CD4-positive, alpha-beta T cell (primary cell): Measurements from ENCODE around the gene SLC22A13. TPM values are rescaled to one million over a fixed set of nuclear protein-coding genes. Genes with fewer than 3 reads are reported as not detected.

Experiments used
- ATAC-seq: fragments of 200-7000 bp; cut with Tn5 transposase; one replicate; pipeline ENCODE4 v1.10.0; 2022; ENCODE audit warnings: mild to moderate bottlenecking; ENCODE audit not compliant: poor library complexity
- CTCF ChIA-PET: fragments of 350-600 bp; sonication (Branson Sonifier 250); formaldehyde crosslinking; loops from one replicate; lab custom pipeline; 2021; ENCODE audit warnings: antibody characterized with exemption, inconsistent platforms; lab: Charles Lee
- POLR2A ChIA-PET: fragments of 350-600 bp; sonication (Branson Sonifier 250); formaldehyde crosslinking; loops from one replicate; lab custom pipeline; 2021; ENCODE audit warnings: antibody characterized with exemption, inconsistent platforms; lab: Charles Lee
- DNase-seq, 14 experiments: peaks; one replicate each; pipeline ENCODE4 v3.0.0-alpha.2; 2013 to 2020; ENCODE audit warnings: mixed read lengths in 2 of 14
- H3K27ac ChIP-seq, 2 donors: one replicate each; pipeline versions ENCODE4 v1.5.1 to v1.7.0; 2013; ENCODE audit warnings: low read length in 2 of 2, low read depth in 1 of 2, mild to moderate bottlenecking in 1 of 2
- H3K27me3 ChIP-seq, 2 experiments: 1 replicate in 1 of 2; 2 replicates in 1 of 2; pipeline versions ENCODE4 v1.6.1 to v1.7.0; 2013; ENCODE audit warnings: low read length in 2 of 2, control low read depth in 1 of 2, mild to moderate bottlenecking in 1 of 2, moderate library complexity in 1 of 2; ENCODE audit not compliant: insufficient read depth in 2 of 2, control insufficient read depth in 1 of 2
- H3K36me3 ChIP-seq: one replicate; pipeline ENCODE4 v1.6.1; 2013; ENCODE audit warnings: low read length, control low read depth; ENCODE audit not compliant: insufficient read depth
- H3K4me1 ChIP-seq: one replicate; pipeline ENCODE4 v1.6.1; 2013; ENCODE audit warnings: low read length, control low read depth; ENCODE audit not compliant: insufficient read depth
- H3K4me3 ChIP-seq: one replicate; pipeline ENCODE4 v1.5.1; 2013; ENCODE audit warnings: mild to moderate bottlenecking, low read length, moderate library complexity
- H3K9me3 ChIP-seq, 2 experiments: 1 replicate in 1 of 2; 2 replicates in 1 of 2; pipeline versions ENCODE4 v1.6.1 to v1.7.0; 2013; ENCODE audit warnings: low read length in 2 of 2, mild to moderate bottlenecking in 2 of 2, control low read depth in 1 of 2, moderate library complexity in 1 of 2; ENCODE audit not compliant: control insufficient read depth in 1 of 2, insufficient read depth in 1 of 2
- H3K27ac Mint-ChIP-seq: one replicate; pipeline ENCODE4 v1.8.0; 2020; ENCODE audit warnings: mixed read lengths
- H3K27me3 Mint-ChIP-seq: one replicate; pipeline ENCODE4 v1.8.0; 2021; ENCODE audit warnings: mixed read lengths
- H3K36me3 Mint-ChIP-seq: one replicate; pipeline ENCODE4 v1.8.0; 2021; ENCODE audit warnings: low read depth, mixed read lengths
- H3K4me1 Mint-ChIP-seq: one replicate; pipeline ENCODE4 v1.8.0; 2021; ENCODE audit warnings: low read depth, mixed read lengths
- H3K4me3 Mint-ChIP-seq: one replicate; pipeline ENCODE4 v1.8.0; 2020; ENCODE audit warnings: mild to moderate bottlenecking, mixed read lengths
- H3K9me3 Mint-ChIP-seq: one replicate; pipeline ENCODE4 v1.8.0; 2020; ENCODE audit warnings: mixed read lengths
- intact Hi-C, 2 experiments: fragments of 100-400 bp; cut with DNase I in 1 of 2; cut with micrococcal nuclease in 1 of 2; formaldehyde crosslinking; loops; one replicate each; pipeline versions ENCODE4 v1.15.1 to v1.9.0; 2023 to 2025; cut with DNase I, micrococcal nuclease
- total RNA-seq, 174 experiments: library from RNA in 2 of 174; stranded (reverse) in 2 of 174; gene quantifications; one replicate each; pipeline ENCODE4 v1.2.3 and lab custom pipeline; 2021 to 2026
- TF ChIP-seq, protein P1 (sequence below): fragments of 200-600 bp; IDR thresholded peaks from one replicate; pipeline ENCODE4 v1.8.0; 2022; ENCODE audit warnings: antibody characterized with exemption, mild to moderate bottlenecking

SLC22A13 gene
- total RNA-seq, 2 experiments from 2014 or later = 0.19 to 0.22 TPM

- Mint-ChIP-seq H3K27ac (no peak overlapping the region), H3K4me3 (no peak overlapping the region), H3K27me3 (no peaks in the 10 kb centered on the region), H3K4me1 (no peaks in the 10 kb centered on the region), H3K36me3 (no peaks in the 10 kb centered on the region), H3K9me3 (no peaks in the 10 kb centered on the region)
- TF ChIP-seq, protein P1, sequence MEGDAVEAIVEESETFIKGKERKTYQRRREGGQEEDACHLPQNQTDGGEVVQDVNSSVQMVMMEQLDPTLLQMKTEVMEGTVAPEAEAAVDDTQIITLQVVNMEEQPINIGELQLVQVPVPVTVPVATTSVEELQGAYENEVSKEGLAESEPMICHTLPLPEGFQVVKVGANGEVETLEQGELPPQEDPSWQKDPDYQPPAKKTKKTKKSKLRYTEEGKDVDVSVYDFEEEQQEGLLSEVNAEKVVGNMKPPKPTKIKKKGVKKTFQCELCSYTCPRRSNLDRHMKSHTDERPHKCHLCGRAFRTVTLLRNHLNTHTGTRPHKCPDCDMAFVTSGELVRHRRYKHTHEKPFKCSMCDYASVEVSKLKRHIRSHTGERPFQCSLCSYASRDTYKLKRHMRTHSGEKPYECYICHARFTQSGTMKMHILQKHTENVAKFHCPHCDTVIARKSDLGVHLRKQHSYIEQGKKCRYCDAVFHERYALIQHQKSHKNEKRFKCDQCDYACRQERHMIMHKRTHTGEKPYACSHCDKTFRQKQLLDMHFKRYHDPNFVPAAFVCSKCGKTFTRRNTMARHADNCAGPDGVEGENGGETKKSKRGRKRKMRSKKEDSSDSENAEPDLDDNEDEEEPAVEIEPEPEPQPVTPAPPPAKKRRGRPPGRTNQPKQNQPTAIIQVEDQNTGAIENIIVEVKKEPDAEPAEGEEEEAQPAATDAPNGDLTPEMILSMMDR = no peak
- ATAC-seq (no peak), DNase-seq (no peak)
- Histone ChIP-seq H3K27me3 (no peaks in the 10 kb centered on the region), H3K4me1 (no peaks in the 10 kb centered on the region), H3K4me3 (no peak overlapping the region), H3K9me3 (no peaks in the 10 kb centered on the region), H3K27ac (no peak overlapping the region), H3K36me3 (no peaks in the 10 kb centered on the region)
- CTCF ChIA-PET = no interaction called here
- intact Hi-C loops = no loop called here
- POLR2A ChIA-PET = no interaction called here
These were observed 10.0 kb downstream of the SLC22A13 start for GRCh38 chr3:38275658-38276057.

GRCh38 chr3:38276081-38276916 is 10.7 kb downstream of the SLC22A13 start:
- H3K36me3 ChIP-seq = no peaks in the 10 kb centered on the region
- H3K27me3 ChIP-seq = no peaks in the 10 kb centered on the region
- no peak overlapping the region for H3K4me3 ChIP-seq
- no peaks in the 10 kb centered on the region for H3K27me3 Mint-ChIP-seq
- ChIA-PET POLR2A (no interaction called here), CTCF (no interaction called here)
- intact Hi-C loops = no loop called here
- no peaks in the 10 kb centered on the region for H3K4me1 Mint-ChIP-seq
- TF ChIP-seq, protein P1 = no peak
- DNase-seq = no peak
- no peak overlapping the region for H3K27ac Mint-ChIP-seq
- H3K9me3 Mint-ChIP-seq = no peaks in the 10 kb centered on the region
- no peak overlapping the region for H3K4me3 Mint-ChIP-seq
- no peaks in the 10 kb centered on the region for H3K36me3 Mint-ChIP-seq
- no peak overlapping the region for H3K27ac ChIP-seq
- no peak for ATAC-seq
- no peaks in the 10 kb centered on the region for H3K4me1 ChIP-seq
- H3K9me3 ChIP-seq = no peaks in the 10 kb centered on the region

DNA sequence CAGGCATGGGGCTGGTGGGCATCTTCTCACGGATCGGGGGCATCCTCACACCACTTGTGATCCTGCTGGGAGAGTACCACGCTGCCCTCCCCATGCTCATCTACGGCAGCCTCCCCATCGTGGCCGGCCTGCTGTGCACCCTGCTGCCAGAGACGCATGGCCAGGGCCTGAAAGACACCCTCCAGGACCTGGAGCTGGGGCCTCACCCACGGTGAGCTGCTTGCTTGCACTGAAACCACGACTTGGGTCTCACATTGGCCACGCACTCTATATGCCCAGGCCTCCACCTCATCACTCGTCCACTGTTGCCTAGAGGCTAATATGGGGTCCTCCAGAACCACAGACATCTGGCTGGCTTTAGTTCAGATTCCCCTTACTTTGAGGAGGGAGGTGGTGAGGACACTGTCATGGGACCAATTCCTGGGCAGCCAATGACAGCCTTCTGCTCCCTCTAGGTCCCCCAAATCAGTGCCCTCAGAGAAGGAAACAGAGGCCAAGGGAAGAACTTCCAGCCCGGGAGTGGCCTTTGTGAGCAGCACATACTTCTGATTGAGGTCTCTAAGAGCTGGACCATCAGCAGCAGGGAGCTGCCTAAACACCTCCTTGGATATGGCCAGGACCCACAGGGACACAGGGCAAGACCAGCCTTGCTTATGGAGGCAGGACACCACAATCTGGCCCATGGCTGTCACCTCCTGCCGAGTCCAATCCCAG is 11.5 kb downstream of the SLC22A13 start:
- Mint-ChIP-seq H3K36me3 (no peaks in the 10 kb centered on the region), H3K4me3 (no peak overlapping the region), H3K9me3 (no peaks in the 10 kb centered on the region), H3K27me3 (no peaks in the 10 kb centered on the region), H3K27ac (no peak overlapping the region), H3K4me1 (no peaks in the 10 kb centered on the region)
- ATAC-seq (no peak), DNase-seq (no peak)
- Histone ChIP-seq H3K27ac (no peak overlapping the region), H3K36me3 (no peaks in the 10 kb centered on the region), H3K4me1 (no peaks in the 10 kb centered on the region), H3K9me3 (no peaks in the 10 kb centered on the region), H3K27me3 (no peaks in the 10 kb centered on the region), H3K4me3 (no peak overlapping the region)
- ChIA-PET CTCF (no interaction called here), POLR2A (no interaction called here)
- intact Hi-C loops = no loop called here
- TF ChIP-seq, protein P1 = no peak
